Adrenal gland (tissue), 5 donors: Measurements from ENCODE around the gene NCK2.

Experiments used
- POLR2A ChIP-seq, 2 donors: fragments of 450-650 bp; IDR thresholded peaks; one replicate each; pipeline ENCODE4 v1.6.1; 2017; ENCODE audit warnings: antibody characterized with exemption in 2 of 2, mild to moderate bottlenecking in 2 of 2, moderate library complexity in 1 of 2
- TF ChIP-seq, protein P1 (sequence below), 6 experiments: fragments of 450-650 bp in 4 of 6; fragments of 200-600 bp in 2 of 6; sonication (generic) in 1 of 6; IDR thresholded peaks; 1 replicate in 5 of 6; 2 replicates in 1 of 6; pipeline versions ENCODE4 v1.5.1 to v1.8.0; 2016 to 2021; ENCODE audit warnings: antibody characterized with exemption in 6 of 6, mild to moderate bottlenecking in 2 of 6, moderate library complexity in 1 of 6
- donor health status: DM: no; HTN: no; CAD: no.

- TF ChIP-seq, protein P1, sequence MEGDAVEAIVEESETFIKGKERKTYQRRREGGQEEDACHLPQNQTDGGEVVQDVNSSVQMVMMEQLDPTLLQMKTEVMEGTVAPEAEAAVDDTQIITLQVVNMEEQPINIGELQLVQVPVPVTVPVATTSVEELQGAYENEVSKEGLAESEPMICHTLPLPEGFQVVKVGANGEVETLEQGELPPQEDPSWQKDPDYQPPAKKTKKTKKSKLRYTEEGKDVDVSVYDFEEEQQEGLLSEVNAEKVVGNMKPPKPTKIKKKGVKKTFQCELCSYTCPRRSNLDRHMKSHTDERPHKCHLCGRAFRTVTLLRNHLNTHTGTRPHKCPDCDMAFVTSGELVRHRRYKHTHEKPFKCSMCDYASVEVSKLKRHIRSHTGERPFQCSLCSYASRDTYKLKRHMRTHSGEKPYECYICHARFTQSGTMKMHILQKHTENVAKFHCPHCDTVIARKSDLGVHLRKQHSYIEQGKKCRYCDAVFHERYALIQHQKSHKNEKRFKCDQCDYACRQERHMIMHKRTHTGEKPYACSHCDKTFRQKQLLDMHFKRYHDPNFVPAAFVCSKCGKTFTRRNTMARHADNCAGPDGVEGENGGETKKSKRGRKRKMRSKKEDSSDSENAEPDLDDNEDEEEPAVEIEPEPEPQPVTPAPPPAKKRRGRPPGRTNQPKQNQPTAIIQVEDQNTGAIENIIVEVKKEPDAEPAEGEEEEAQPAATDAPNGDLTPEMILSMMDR (IDR thresholded peaks at IDR 0.05) = no peak
- TF ChIP-seq POLR2A (IDR thresholded peaks at IDR 0.05) = no peak
Measured at GRCh38 chr2:105775809-105776559, 31.3 kb downstream of the NCK2 start.
